Measurements from ENCODE around the gene MTCP1. TPM values are rescaled to one million over a fixed set of nuclear protein-coding genes. Genes with fewer than 3 reads are reported as not detected.

The MTCP1 gene, protein sequence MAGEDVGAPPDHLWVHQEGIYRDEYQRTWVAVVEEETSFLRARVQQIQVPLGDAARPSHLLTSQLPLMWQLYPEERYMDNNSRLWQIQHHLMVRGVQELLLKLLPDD
- 0.26 and 1.6 TPM in 2 replicates for total RNA-seq

DNA sequence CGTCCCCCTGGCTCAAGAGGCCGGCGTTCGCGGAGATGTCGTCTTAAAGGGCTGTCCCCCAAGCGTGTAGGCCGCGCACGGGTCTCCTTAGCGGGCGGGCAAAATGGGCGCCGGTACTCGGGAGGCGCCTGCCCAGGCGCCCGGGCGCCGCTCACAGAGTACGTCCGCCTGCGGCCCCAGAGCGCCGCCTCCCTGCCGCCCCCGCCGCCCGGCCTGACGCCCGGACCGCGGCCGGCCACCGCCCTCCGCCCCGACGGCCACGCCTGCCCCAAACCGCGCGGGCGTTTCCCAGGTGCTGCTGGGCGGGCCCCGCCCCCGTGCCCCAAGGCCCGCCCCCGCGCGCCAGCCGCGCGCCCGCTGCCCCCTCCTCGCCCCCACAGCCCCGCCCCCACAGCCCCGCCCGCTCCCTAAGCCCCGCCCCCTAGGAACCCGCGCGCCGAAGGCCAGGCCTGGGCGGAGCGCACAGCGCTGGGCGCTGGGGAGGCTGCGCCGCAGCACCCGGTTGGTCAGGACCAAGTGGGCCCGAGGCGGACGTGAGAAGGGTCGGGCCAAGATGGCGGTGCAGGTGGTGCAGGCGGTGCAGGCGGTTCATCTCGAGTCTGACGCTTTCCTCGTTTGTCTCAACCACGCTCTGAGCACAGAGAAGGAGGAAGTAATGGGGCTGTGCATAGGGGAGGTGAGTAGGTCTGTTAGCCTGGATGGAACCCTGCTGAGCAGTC is at the start of gene MTCP1, which contains the start of the genes BRCC3 and CMC4:
Gene MTCP1, minus strand, starts transcription at position 162 of the 719 bp plus-strand sequence. CDS start 5,126 bp downstream, outside the sequence.
Gene BRCC3, plus strand, starts transcription at position 534 of the 719 bp plus-strand sequence. Its CDS starts 20 bp downstream, at position 554.
Gene CMC4, minus strand, starts transcription at position 162 of the 719 bp plus-strand sequence. CDS start 7,113 bp downstream, outside the sequence.

DNA sequence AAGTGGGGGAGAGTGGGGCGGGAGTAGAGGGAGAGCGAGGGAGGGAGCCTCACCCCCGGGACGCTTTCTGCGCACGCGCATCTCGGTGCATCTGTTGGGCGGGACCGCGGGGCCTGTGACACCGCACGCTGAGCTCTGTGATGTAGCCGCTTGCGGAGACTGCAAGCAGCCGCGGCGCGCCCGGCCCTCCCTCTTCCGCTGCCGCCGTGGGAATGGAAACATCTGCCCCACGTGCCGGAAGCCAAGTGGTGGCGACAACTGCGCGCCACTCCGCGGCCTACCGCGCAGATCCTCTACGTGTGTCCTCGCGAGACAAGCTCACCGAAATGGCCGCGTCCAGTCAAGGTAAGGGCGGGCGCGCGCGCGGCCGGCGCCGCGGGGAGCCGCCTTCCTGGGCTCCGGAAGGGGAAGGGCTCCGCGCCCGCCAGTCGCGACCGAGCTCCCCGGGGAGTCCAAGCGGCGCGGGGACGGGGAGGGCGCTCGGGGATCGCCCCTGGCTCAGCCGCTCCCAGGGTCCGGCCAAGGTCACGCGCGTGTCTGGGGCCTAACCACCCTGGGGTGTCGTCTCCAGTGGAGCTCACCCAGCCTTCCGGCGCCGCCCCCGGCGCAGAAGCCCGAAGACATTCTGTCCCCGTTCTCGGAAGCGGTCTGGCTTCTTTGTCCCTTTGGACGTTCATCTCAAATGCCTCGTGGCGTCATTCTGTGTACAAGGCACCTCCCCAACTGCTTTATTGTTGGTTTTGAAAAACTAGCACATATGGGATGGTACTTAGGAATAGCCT is 44.0 kb downstream of the MTCP1 start, which contains the start of gene FUNDC2:
Gene FUNDC2, plus strand, starts transcription at position 118 of the 782 bp plus-strand sequence. Its CDS starts 95 bp downstream, at position 213.

DNA sequence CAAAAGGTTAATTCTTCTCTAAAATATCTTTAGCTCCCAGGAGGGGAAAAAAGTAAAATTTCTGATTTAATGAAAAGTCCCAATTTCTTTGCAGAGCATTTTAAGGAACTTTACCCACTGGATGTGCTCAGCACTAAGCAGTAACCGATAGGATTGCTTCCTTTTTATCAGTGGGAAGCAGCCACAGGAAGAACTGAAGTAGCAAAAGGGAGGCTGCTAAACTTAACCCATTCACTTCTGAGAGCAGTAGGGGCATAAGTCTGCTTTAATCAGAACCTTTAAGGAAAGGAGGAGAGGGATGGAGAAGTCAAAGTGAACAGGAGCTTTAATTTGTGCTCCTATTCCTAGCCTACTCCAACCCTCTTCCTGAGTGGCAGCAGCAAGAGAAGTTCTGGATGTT is 48.4 kb downstream of the MTCP1 start, which contains the start of gene F8:
Gene F8, minus strand, starts transcription at position 139 of the 400 bp plus-strand sequence. CDS start 171 bp downstream, outside the sequence.

Other genes with a start within 250 kb of the MTCP1 start
- not detected in 2 replicates for gene SMIM9, start 236.5 kb downstream of the MTCP1 start, total RNA-seq
- gene F8A1, start 184.8 kb downstream of the MTCP1 start, total RNA-seq, result 1.8 and 16.5 TPM in 2 replicates
- gene F8, start 48.4 kb downstream of the MTCP1 start, total RNA-seq, result 3.3 and 4.9 TPM in 2 replicates
- 66.5 and 73.3 TPM in 2 replicates for gene FUNDC2, start 44.3 kb downstream of the MTCP1 start, total RNA-seq
- gene CMC4, start within 50 bp of the MTCP1 start, total RNA-seq, result 26.0 and 38.2 TPM in 2 replicates
- 5.5 and 7.0 TPM in 2 replicates for gene BRCC3, start 372 bp upstream of the MTCP1 start, total RNA-seq
- 32.0 and 37.3 TPM in 2 replicates for gene VBP1, start 145.3 kb upstream of the MTCP1 start, total RNA-seq
- gene RAB39B, start 193.4 kb upstream of the MTCP1 start, total RNA-seq, result 0.35 and 1.8 TPM in 2 replicates

Measured in pericardium fibroblast (primary cell).